Nephron (organoid): ENCODE data around the gene KCNK16.
A peak's percentile ranks its signal among the peaks of the same experiment; 100 is the strongest.

Source experiments
- H3K27ac Mint-ChIP-seq, 3 experiments: 2 replicates each; pipeline ENCODE4 v1.8.0; 2020; ENCODE audit warnings: mixed read lengths in 3 of 3, mild to moderate bottlenecking in 2 of 3, moderate library complexity in 1 of 3
- H3K27me3 Mint-ChIP-seq: 2 replicates; pipeline ENCODE4 v1.8.0; 2021; ENCODE audit warnings: low read depth, mild to moderate bottlenecking, moderate library complexity, mixed read lengths
- H3K36me3 Mint-ChIP-seq: 2 replicates; pipeline ENCODE4 v1.8.0; 2020; ENCODE audit warnings: low read depth, mixed read lengths
- H3K4me1 Mint-ChIP-seq: 2 replicates; pipeline ENCODE4 v1.8.0; 2020; ENCODE audit warnings: mixed read lengths
- H3K4me3 Mint-ChIP-seq, 3 experiments: 2 replicates each; pipeline ENCODE4 v1.8.0; 2020; ENCODE audit warnings: mild to moderate bottlenecking in 3 of 3, mixed read lengths in 3 of 3, moderate library complexity in 2 of 3
- H3K9me3 Mint-ChIP-seq: 2 replicates; pipeline ENCODE4 v1.8.0; 2020; ENCODE audit warnings: mixed read lengths
- CTCF ChIP-seq, 3 experiments: fragments of 200-600 bp; sonication (generic); IDR thresholded peaks; one replicate each; pipeline ENCODE4 v1.5.0; 2021; ENCODE audit warnings: antibody characterized with exemption in 3 of 3; ENCODE audit not compliant: unreplicated experiment in 3 of 3

KCNK16 gene

GRCh38 chr6:39322306-39322850, at the start of gene KCNK16:
TSS of gene KCNK16 (minus strand) at chr6:39322702. CDS start at chr6:39322540, 162 bp downstream.
- no peak for TF ChIP-seq CTCF (IDR thresholded peaks at IDR 0.05; ENCODE audit: unreplicated experiment in 3 of 3)
- Mint-ChIP-seq H3K27me3 (peaks cover 78% of the 10 kb centered on the region), H3K9me3 (peaks cover 5% of the 10 kb centered on the region), H3K36me3 (no peaks in the 10 kb centered on the region), H3K27ac (no peak within 1 kb of the TSS), H3K4me1 (no peaks in the 10 kb centered on the region), H3K4me3 (no peak within 1 kb of the TSS)

GRCh38 chr6:39370390-39370789, 47.9 kb upstream of the KCNK16 start:
- no peak for TF ChIP-seq CTCF (IDR thresholded peaks at IDR 0.05; ENCODE audit: unreplicated experiment in 3 of 3)
- Mint-ChIP-seq H3K36me3 (no peaks in the 10 kb centered on the region), H3K4me1 (peaks cover 42% of the 10 kb centered on the region), H3K27ac (peak overlapping the region in 1 of 3 experiments; percentile 46), H3K27me3 (peaks cover 16% of the 10 kb centered on the region), H3K4me3 (no peak overlapping the region), H3K9me3 (peaks cover 4% of the 10 kb centered on the region)

DNA sequence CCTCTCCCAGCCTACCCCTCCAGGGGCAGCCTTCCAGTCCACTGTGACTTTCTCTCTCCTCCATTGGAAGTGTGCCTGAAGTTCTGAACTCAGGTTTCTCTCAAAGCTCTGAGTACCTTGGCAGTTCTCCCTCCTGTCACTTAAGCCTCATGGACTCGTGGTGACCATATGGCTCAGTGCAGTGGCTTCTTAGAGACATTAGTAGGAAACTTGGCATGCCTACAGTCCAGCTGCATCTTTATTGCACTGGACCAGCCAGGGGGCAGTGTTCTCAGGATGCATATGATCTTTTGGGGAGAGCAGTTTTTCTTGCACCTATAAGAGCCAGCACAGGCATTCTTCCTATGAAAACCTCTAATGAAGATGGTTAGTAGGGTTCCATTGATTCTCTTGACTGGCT, 47.5 kb upstream of the KCNK16 start:
- H3K27me3 Mint-ChIP-seq: peaks cover 18% of the 10 kb centered on the region
- peak overlapping the region in 2 of 3 experiments; percentile 9 to 46 for H3K27ac Mint-ChIP-seq
- H3K4me3 Mint-ChIP-seq: no peak overlapping the region
- H3K36me3 Mint-ChIP-seq: no peaks in the 10 kb centered on the region
- H3K9me3 Mint-ChIP-seq: peaks cover 4% of the 10 kb centered on the region
- no peak for TF ChIP-seq CTCF (IDR thresholded peaks at IDR 0.05; ENCODE audit: unreplicated experiment in 3 of 3)
- peaks cover 42% of the 10 kb centered on the region for H3K4me1 Mint-ChIP-seq

DNA sequence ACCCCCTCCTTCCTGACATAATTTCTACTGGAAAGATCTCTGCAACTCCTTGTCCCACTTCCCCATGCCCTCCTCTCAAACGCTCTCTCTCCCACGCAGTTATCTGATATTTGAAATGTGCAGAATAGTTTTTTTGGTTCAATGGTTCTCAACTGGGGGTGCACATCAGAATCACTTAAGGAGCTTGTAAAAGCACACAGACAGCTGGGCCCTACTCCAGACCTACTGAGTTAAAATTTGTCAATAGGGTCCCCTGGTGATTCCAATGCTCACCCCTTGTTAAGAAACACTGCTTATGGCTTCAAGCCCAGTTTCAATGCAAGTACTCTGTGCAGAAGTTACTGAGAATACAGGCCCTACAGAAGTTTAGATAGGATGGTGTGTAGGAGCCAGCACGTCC, 45.2 kb upstream of the KCNK16 start:
- Mint-ChIP-seq H3K9me3 (peaks cover 4% of the 10 kb centered on the region), H3K4me1 (peaks cover 46% of the 10 kb centered on the region), H3K27ac (peak overlapping the region in 1 of 3 experiments; percentile 15), H3K36me3 (no peaks in the 10 kb centered on the region), H3K4me3 (no peak overlapping the region), H3K27me3 (peaks cover 22% of the 10 kb centered on the region)
- TF ChIP-seq CTCF (IDR thresholded peaks at IDR 0.05; ENCODE audit: unreplicated experiment in 3 of 3): no peak

DNA sequence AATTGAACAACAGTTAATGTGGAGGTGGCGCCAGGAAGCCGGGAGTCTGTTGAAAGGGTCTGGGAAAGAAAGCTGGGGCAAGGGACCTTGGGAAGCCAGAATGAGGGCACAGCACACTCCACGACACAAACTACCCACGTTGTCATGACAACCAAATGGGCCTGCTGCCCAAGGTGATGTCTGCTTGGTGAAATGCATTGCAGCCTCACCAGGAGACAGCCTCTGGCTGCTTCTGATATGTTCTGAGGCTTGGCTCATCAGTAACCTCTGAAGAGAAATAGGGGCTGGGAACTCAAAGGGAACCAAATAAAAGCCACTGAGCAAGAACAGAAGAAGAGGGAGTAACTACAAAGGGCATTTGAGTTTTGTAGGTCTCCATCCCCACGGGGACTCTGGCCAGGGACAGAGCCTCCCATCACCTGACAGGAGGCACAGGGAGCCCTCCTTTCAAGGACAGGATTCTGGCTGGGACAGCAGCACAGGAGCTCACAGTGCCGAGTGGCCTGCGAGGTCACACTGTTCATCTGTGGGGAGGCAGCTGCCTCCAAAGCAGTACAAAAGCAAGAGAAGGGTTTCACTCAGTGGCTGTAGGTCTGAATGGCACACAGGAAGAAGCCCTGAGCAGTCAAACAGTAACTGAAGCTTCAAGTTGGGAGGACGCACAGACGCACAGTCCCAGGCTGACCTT, 44.6 kb upstream of the KCNK16 start:
- Mint-ChIP-seq H3K4me1 (peaks cover 46% of the 10 kb centered on the region), H3K36me3 (no peaks in the 10 kb centered on the region), H3K27me3 (peaks cover 22% of the 10 kb centered on the region), H3K27ac (peak overlapping the region in 1 of 3 experiments; percentile 15), H3K9me3 (peaks cover 4% of the 10 kb centered on the region), H3K4me3 (no peak overlapping the region)
- no peak for TF ChIP-seq CTCF (IDR thresholded peaks at IDR 0.05; ENCODE audit: unreplicated experiment in 3 of 3)
